NCI-H187 treated with DMSO at 0.1 percent for 48 hours (cell line): ENCODE results near the gene GDF9.
"Not testable (repeated sequence)": the region's sequence is repeated elsewhere in the genome, so short reads cannot be mapped to it uniquely, and the experiment has no call there.

Source experiments
- DNase-seq: peaks from one replicate; lab custom pipeline; 2025; lab: John Stamatoyannopoulos, UW

GDF9 gene

GRCh38 chr5:132873119-132873929 is 7.1 kb upstream of the GDF9 start, which contains the start of gene LEAP2:
Gene LEAP2 (plus strand): TSS chr5:132873668. CDS start chr5:132873695, 27 bp downstream.
- no peak for DNase-seq

GRCh38 chr5:132872788-132873118 is 6.5 kb upstream of the GDF9 start:
- no peak for DNase-seq

GRCh38 chr5:132871459-132872284 is 5.4 kb upstream of the GDF9 start:
- DNase-seq = no peak

- no peak for DNase-seq
Measured at GRCh38 chr5:132870801-132871200, 4.5 kb upstream of the GDF9 start.

- DNase-seq = no peak
Measured at GRCh38 chr5:132868754-132869153, 2.5 kb upstream of the GDF9 start.

GRCh38 chr5:132867046-132867451 is 780 bp upstream of the GDF9 start:
- DNase-seq = no peak

- no peak for DNase-seq
Measured at GRCh38 chr5:132865668-132866341, 464 bp downstream of the GDF9 start.

- DNase-seq = no peak
Measured at GRCh38 chr5:132860742-132861141, 5.5 kb downstream of the GDF9 start.

- DNase-seq = no peak
Measured at GRCh38 chr5:132859889-132860437, 6.3 kb downstream of the GDF9 start.

- DNase-seq = no peak
Measured at GRCh38 chr5:132856011-132856410, 10.3 kb downstream of the GDF9 start.

- not testable (repeated sequence) for DNase-seq
Measured at GRCh38 chr5:132854992-132855391, 11.3 kb downstream of the GDF9 start.

- no peak for DNase-seq
Measured at GRCh38 chr5:132854301-132854700, 12.0 kb downstream of the GDF9 start.

- no peak for DNase-seq
Measured at GRCh38 chr5:132853790-132854189, 12.5 kb downstream of the GDF9 start.

GRCh38 chr5:132853323-132853722 is 12.9 kb downstream of the GDF9 start:
- DNase-seq = no peak

GRCh38 chr5:132850066-132850465 is 16.2 kb downstream of the GDF9 start:
- no peak for DNase-seq

- DNase-seq = no peak
Measured at GRCh38 chr5:132849347-132849746, 16.9 kb downstream of the GDF9 start.

GRCh38 chr5:132848270-132848669 is 18.0 kb downstream of the GDF9 start:
- DNase-seq = no peak

- DNase-seq = no peak
Measured at GRCh38 chr5:132841305-132841704, 25.0 kb downstream of the GDF9 start.

GRCh38 chr5:132840896-132841295 is 25.4 kb downstream of the GDF9 start:
- DNase-seq = no peak

GRCh38 chr5:132840313-132840712 is 26.0 kb downstream of the GDF9 start:
- no peak for DNase-seq

- no peak for DNase-seq
Measured at GRCh38 chr5:132839426-132840301, 26.6 kb downstream of the GDF9 start.
